Measurements from ENCODE around the gene ERVFRD-1.

The ERVFRD-1 gene

DNA sequence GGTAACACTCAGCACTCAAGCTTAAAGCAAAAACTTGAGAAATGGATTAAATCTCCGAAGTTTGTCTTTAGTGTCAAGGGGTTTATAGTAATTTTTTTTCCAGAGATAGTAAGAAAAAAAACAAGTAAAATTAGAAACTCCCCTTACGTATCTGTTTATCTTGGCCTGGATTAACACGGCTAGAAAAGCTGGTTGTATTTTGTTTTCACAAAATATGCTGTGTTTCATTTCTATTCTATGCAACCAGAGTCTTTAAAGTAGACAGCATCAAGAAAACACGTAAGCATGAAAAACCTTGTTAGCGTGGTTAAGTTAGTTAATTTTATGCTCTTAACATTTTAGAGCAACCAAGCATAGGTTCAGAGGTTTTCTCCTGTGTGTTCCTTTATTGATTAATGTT lies 21.8 kb upstream of the ERVFRD-1 start:
- Histone ChIP-seq H3K36me3 (ENCODE audit: control insufficient read depth, insufficient read depth, low read length) (peaks cover 3% of the 10 kb centered on the region), H3K4me3 (replicated peaks; ENCODE audit: low read depth, low read length) (no peak overlapping the region), H3K27me3 (replicated peaks; ENCODE audit: control insufficient read depth, insufficient read depth, low read length) (no peaks in the 10 kb centered on the region)
- TF ChIP-seq, protein P1, sequence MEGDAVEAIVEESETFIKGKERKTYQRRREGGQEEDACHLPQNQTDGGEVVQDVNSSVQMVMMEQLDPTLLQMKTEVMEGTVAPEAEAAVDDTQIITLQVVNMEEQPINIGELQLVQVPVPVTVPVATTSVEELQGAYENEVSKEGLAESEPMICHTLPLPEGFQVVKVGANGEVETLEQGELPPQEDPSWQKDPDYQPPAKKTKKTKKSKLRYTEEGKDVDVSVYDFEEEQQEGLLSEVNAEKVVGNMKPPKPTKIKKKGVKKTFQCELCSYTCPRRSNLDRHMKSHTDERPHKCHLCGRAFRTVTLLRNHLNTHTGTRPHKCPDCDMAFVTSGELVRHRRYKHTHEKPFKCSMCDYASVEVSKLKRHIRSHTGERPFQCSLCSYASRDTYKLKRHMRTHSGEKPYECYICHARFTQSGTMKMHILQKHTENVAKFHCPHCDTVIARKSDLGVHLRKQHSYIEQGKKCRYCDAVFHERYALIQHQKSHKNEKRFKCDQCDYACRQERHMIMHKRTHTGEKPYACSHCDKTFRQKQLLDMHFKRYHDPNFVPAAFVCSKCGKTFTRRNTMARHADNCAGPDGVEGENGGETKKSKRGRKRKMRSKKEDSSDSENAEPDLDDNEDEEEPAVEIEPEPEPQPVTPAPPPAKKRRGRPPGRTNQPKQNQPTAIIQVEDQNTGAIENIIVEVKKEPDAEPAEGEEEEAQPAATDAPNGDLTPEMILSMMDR (IDR thresholded peaks at IDR 0.05; ENCODE audit: insufficient read depth, low read length, poor library complexity, severe bottlenecking) = no peak
- no peak for DNase-seq (ENCODE audit: extremely low read depth, insufficient read length)

- TF ChIP-seq, protein P1 (IDR thresholded peaks at IDR 0.05; ENCODE audit: insufficient read depth, low read length, poor library complexity, severe bottlenecking) = no peak
- peaks cover 3% of the 10 kb centered on the region for H3K36me3 ChIP-seq (ENCODE audit: control insufficient read depth, insufficient read depth, low read length)
- no peak for DNase-seq (ENCODE audit: extremely low read depth, insufficient read length)
- H3K27me3 ChIP-seq (replicated peaks; ENCODE audit: control insufficient read depth, insufficient read depth, low read length) = no peaks in the 10 kb centered on the region
- no peak overlapping the region for H3K4me3 ChIP-seq (replicated peaks; ENCODE audit: low read depth, low read length)
Measured at GRCh38 chr6:11132194-11132888, 20.8 kb upstream of the ERVFRD-1 start.

DNA sequence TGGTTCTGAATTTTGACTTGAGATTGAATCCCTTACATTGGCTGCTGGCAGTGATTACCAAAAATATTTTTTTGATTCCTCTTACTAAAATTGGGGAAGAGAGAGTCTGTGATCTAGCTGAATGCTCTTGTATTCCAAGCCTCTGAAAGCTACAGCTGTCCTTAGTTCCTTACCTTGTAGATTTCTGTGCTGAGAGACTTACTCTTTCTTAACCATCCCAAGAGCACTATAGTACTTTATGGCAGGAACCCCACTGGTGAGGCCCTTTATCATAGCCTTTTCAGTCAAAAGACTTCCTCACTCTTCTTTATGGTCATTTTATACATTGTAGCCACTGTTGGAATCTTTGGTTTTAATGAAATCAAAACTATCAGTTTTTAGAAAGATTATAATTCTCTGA lies 19.1 kb upstream of the ERVFRD-1 start:
- TF ChIP-seq, protein P1 (IDR thresholded peaks at IDR 0.05; ENCODE audit: insufficient read depth, low read length, poor library complexity, severe bottlenecking) = no peak
- Histone ChIP-seq H3K27me3 (replicated peaks; ENCODE audit: control insufficient read depth, insufficient read depth, low read length) (no peaks in the 10 kb centered on the region), H3K36me3 (ENCODE audit: control insufficient read depth, insufficient read depth, low read length) (peaks cover 3% of the 10 kb centered on the region), H3K4me3 (replicated peaks; ENCODE audit: low read depth, low read length) (no peak overlapping the region)
- no peak for DNase-seq (ENCODE audit: extremely low read depth, insufficient read length)

- H3K4me3 ChIP-seq (replicated peaks; ENCODE audit: low read depth, low read length) = no peak overlapping the region
- no peak for DNase-seq (ENCODE audit: extremely low read depth, insufficient read length)
- no peaks in the 10 kb centered on the region for H3K27me3 ChIP-seq (replicated peaks; ENCODE audit: control insufficient read depth, insufficient read depth, low read length)
- TF ChIP-seq, protein P1 (IDR thresholded peaks at IDR 0.05; ENCODE audit: insufficient read depth, low read length, poor library complexity, severe bottlenecking) = no peak
- no peaks in the 10 kb centered on the region; the same call in none of the 2 replicates for H3K36me3 ChIP-seq (ENCODE audit: control insufficient read depth, insufficient read depth, low read length)
Measured at GRCh38 chr6:11129908-11130565, 18.5 kb upstream of the ERVFRD-1 start.

DNA sequence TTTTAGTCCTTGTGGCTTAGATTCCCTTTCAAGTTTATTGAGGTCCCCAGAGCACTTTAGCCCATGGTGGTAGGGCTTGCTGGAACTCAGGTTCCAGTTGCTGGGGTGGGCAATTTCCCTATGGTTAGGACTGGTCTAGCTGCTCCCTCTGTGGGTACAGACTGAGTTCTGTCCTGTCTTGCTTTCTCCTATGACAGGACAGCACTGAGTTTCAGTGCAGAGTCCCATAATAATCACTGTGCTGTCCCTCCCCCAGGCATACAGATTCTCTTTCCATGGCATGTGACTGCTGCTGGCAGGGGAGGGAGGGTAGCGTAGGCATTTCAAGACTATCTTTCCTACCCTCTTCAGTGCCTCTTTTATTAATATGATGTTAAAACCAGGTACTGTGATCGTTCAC lies 17.1 kb upstream of the ERVFRD-1 start:
- Histone ChIP-seq H3K4me3 (replicated peaks; ENCODE audit: low read depth, low read length) (no peak overlapping the region), H3K36me3 (ENCODE audit: control insufficient read depth, insufficient read depth, low read length) (no peaks in the 10 kb centered on the region), H3K27me3 (replicated peaks; ENCODE audit: control insufficient read depth, insufficient read depth, low read length) (no peaks in the 10 kb centered on the region)
- no peak for DNase-seq (ENCODE audit: extremely low read depth, insufficient read length)
- TF ChIP-seq, protein P1 (IDR thresholded peaks at IDR 0.05; ENCODE audit: insufficient read depth, low read length, poor library complexity, severe bottlenecking) = no peak

All from GM06990 (cell line).